KMS-11 (cell line): ENCODE results near the gene HAPSTR1.

Experiments
- H2AFZ ChIP-seq: fragments of 200-600 bp; sonication (generic); 2 replicates; pipeline ENCODE4 v1.6.1; 2016; ENCODE audit warnings: antibody characterized with exemption, mixed run types, low read depth
- H3K27ac ChIP-seq: fragments of 200-600 bp; sonication (generic); 2 replicates; pipeline ENCODE4 v1.6.1; 2016; ENCODE audit warnings: mild to moderate bottlenecking, mixed run types
- H3K27me3 ChIP-seq: fragments of 200-600 bp; sonication (generic); 2 replicates; pipeline ENCODE4 v1.6.1; 2017; ENCODE audit warnings: mild to moderate bottlenecking, low read depth, mixed run types, moderate library complexity; ENCODE audit not compliant: insufficient read depth
- H3K36me3 ChIP-seq: fragments of 200-600 bp; sonication (generic); 2 replicates; pipeline ENCODE4 v1.6.1; 2017; ENCODE audit warnings: mild to moderate bottlenecking, mixed run types; ENCODE audit not compliant: insufficient read depth
- H3K4me1 ChIP-seq: fragments of 200-600 bp; sonication (generic); 2 replicates; pipeline ENCODE4 v1.6.1; 2016; ENCODE audit warnings: mild to moderate bottlenecking, low read depth, mixed run types; ENCODE audit not compliant: poor library complexity, severe bottlenecking
- H3K4me2 ChIP-seq: fragments of 200-600 bp; sonication (generic); 2 replicates; pipeline ENCODE4 v1.7.0; 2016; ENCODE audit warnings: mild to moderate bottlenecking, mixed run types
- H3K4me3 ChIP-seq: fragments of 200-600 bp; sonication (generic); IDR thresholded peaks from 2 replicates; pipeline ENCODE4 v1.6.1; 2017; ENCODE audit warnings: low read depth, low read length, mixed read lengths; ENCODE audit not compliant: insufficient read depth
- H3K79me2 ChIP-seq: fragments of 200-600 bp; sonication (generic); 2 replicates; pipeline ENCODE4 v1.6.1; 2016; ENCODE audit warnings: low read depth, mixed run types; ENCODE audit not compliant: insufficient read depth
- H3K9ac ChIP-seq: fragments of 200-600 bp; sonication (generic); 2 replicates; pipeline ENCODE4 v1.6.1; 2016; ENCODE audit warnings: mild to moderate bottlenecking, mixed run types
- H4K20me1 ChIP-seq: fragments of 200-600 bp; sonication (generic); 2 replicates; pipeline ENCODE4 v1.6.1; 2016; ENCODE audit warnings: mild to moderate bottlenecking, mixed run types; ENCODE audit not compliant: insufficient read depth
- TF ChIP-seq, protein P1 (sequence below): fragments of 200-600 bp; sonication (generic); conservative IDR thresholded peaks from 2 replicates; pipeline ENCODE4 v1.6.1; 2017; ENCODE audit warnings: low read depth, mild to moderate bottlenecking, antibody characterized with exemption, low read length, moderate library complexity, mixed read lengths

The HAPSTR1 gene

DNA sequence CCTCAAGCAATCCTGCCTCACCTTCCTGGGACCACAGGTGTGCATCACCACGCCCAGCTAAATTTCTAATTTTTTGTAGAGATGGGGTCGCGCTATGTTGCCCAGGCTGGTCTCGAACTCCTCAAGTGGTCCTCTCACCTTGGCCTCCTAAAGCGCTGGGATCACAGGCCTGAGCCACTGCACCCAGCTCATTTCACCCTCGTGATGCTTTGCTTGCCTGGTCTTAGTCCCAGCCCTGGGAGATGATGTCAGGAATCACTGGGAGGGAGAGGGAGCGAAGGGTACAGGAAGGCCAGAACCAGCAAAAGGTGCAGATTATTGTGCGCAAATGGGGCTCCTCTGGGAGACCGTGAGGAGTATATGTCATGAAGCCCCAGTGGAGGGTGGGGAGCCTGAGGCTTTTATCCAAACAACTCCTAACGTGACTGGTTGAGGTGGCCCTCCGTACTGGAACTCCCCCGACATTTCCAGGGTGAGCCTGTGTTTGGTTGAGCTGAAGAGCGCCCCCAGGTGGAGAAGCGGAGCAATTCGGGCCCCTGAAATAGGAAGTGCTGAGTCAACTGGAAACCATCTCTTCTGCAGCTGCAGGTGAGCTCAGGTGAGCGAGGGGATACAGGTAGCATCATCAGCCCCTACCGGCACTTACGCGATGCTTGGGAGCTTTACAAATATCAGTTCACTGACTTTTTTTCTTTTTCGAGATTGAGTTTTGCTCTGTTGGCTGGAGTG is 41.2 kb upstream of the HAPSTR1 start:
- Histone ChIP-seq H2AFZ (no peak overlapping the region), H3K4me2 (no peak overlapping the region), H3K4me1 (peaks cover 27% of the 10 kb centered on the region), H3K4me3 (no peak overlapping the region), H3K9ac (no peak overlapping the region), H3K27ac (no peak overlapping the region), H4K20me1 (no peaks in the 10 kb centered on the region), H3K79me2 (no peaks in the 10 kb centered on the region), H3K36me3 (no peaks in the 10 kb centered on the region), H3K27me3 (no peaks in the 10 kb centered on the region)
- TF ChIP-seq, protein P1, sequence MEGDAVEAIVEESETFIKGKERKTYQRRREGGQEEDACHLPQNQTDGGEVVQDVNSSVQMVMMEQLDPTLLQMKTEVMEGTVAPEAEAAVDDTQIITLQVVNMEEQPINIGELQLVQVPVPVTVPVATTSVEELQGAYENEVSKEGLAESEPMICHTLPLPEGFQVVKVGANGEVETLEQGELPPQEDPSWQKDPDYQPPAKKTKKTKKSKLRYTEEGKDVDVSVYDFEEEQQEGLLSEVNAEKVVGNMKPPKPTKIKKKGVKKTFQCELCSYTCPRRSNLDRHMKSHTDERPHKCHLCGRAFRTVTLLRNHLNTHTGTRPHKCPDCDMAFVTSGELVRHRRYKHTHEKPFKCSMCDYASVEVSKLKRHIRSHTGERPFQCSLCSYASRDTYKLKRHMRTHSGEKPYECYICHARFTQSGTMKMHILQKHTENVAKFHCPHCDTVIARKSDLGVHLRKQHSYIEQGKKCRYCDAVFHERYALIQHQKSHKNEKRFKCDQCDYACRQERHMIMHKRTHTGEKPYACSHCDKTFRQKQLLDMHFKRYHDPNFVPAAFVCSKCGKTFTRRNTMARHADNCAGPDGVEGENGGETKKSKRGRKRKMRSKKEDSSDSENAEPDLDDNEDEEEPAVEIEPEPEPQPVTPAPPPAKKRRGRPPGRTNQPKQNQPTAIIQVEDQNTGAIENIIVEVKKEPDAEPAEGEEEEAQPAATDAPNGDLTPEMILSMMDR = peak; percentile 79

DNA sequence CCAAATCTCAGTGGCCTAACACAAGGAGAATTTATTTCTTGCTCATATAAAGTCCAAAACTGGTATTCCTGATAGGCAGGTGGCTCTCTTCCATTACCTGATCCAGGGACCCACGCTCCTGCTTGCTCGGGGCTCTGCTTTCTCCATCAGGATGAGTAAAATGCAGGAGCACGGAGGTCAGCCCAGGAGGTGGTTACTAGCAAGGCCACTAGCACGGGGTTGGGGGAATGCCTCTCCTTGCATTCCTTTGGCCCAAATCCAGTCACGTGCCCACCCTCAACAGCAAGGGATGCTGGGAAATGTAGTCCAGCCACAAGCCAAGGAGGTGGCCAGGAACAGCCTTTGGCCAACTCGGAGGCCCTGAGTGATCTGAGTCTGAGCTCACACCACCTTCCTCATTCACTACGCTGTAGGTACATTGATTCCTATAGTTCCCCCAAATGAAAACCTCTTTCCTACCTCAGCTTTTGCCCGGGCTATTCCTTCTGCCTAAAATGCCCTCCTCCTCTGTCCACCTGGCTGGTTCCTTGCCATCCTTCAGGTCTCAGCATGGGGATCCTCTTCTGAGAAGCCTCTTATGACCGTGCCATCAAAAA is 38.3 kb upstream of the HAPSTR1 start:
- H3K4me2 ChIP-seq = no peak overlapping the region
- H3K4me1 ChIP-seq = peaks cover 4% of the 10 kb centered on the region
- H4K20me1 ChIP-seq = no peaks in the 10 kb centered on the region
- TF ChIP-seq, protein P1 = no peak
- no peak overlapping the region for H3K4me3 ChIP-seq
- no peak overlapping the region for H2AFZ ChIP-seq
- no peak overlapping the region for H3K9ac ChIP-seq
- H3K36me3 ChIP-seq = no peaks in the 10 kb centered on the region
- H3K27ac ChIP-seq = no peak overlapping the region
- no peaks in the 10 kb centered on the region for H3K27me3 ChIP-seq
- no peaks in the 10 kb centered on the region for H3K79me2 ChIP-seq

GRCh38 chr16:9054460-9054859 is 37.0 kb upstream of the HAPSTR1 start:
- H3K4me1 ChIP-seq = no peaks in the 10 kb centered on the region
- no peak overlapping the region for H3K4me3 ChIP-seq
- TF ChIP-seq, protein P1 = no peak

GRCh38 chr16:9055115-9055514 is 36.3 kb upstream of the HAPSTR1 start:
- H3K27me3 ChIP-seq = no peaks in the 10 kb centered on the region
- TF ChIP-seq, protein P1 = no peak
- no peaks in the 10 kb centered on the region for H4K20me1 ChIP-seq
- H2AFZ ChIP-seq = no peak overlapping the region
- H3K4me2 ChIP-seq = no peak overlapping the region
- H3K27ac ChIP-seq = no peak overlapping the region
- no peak overlapping the region for H3K4me3 ChIP-seq
- no peaks in the 10 kb centered on the region for H3K79me2 ChIP-seq
- no peak overlapping the region for H3K9ac ChIP-seq
- no peaks in the 10 kb centered on the region for H3K4me1 ChIP-seq
- no peaks in the 10 kb centered on the region for H3K36me3 ChIP-seq

More at GRCh38 chr16:9054460-9054859, 37.0 kb upstream of the HAPSTR1 start:
- no peaks in the 10 kb centered on the region for H4K20me1 ChIP-seq
- no peak overlapping the region for H3K4me2 ChIP-seq
- no peaks in the 10 kb centered on the region for H3K36me3 ChIP-seq
- H3K27me3 ChIP-seq = no peaks in the 10 kb centered on the region
- H2AFZ ChIP-seq = no peak overlapping the region
- H3K79me2 ChIP-seq = no peaks in the 10 kb centered on the region
- H3K9ac ChIP-seq = no peak overlapping the region
- H3K27ac ChIP-seq = no peak overlapping the region
